ENCODE data around the gene PDE4DIP. TPM values are rescaled to one million over a fixed set of nuclear protein-coding genes. Genes with fewer than 3 reads are reported as not detected.
"Not testable (repeated sequence)": the region's sequence is repeated elsewhere in the genome, so short reads cannot be mapped to it uniquely, and the experiment has no call there.

PDE4DIP gene
- total and polyA plus RNA-seq, 2 experiments from 2014 or later: 211 to 306 TPM

DNA sequence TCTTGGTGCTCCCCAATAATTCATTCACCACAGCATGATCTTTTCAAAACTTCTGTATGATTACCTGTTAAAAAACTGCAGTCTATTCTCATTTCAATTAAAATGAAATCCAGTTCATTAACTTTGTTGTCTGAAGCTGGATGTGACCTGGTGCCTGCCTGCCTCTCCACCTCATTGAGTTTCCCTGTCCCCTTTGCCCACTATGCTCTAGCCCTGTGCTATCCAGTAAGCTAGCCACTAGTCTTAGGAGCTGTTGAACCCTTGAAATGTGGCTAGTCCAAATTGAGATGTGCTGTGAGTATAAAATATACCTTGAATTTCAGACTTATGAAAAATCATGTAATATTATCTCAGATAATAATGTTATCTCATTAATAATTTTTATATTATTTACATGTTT is 114.1 kb downstream of the PDE4DIP start:
- not testable (repeated sequence) for H3K4me3 ChIP-seq; H3K4me1 ChIP-seq (ENCODE audit: low read depth); H3K9me3 ChIP-seq (ENCODE audit: low read depth); DNase-seq (ENCODE audit: low read depth in 1 of 2, low spot score in 1 of 2); H3K27ac ChIP-seq; H3K36me3 ChIP-seq; H3K27me3 ChIP-seq

DNA sequence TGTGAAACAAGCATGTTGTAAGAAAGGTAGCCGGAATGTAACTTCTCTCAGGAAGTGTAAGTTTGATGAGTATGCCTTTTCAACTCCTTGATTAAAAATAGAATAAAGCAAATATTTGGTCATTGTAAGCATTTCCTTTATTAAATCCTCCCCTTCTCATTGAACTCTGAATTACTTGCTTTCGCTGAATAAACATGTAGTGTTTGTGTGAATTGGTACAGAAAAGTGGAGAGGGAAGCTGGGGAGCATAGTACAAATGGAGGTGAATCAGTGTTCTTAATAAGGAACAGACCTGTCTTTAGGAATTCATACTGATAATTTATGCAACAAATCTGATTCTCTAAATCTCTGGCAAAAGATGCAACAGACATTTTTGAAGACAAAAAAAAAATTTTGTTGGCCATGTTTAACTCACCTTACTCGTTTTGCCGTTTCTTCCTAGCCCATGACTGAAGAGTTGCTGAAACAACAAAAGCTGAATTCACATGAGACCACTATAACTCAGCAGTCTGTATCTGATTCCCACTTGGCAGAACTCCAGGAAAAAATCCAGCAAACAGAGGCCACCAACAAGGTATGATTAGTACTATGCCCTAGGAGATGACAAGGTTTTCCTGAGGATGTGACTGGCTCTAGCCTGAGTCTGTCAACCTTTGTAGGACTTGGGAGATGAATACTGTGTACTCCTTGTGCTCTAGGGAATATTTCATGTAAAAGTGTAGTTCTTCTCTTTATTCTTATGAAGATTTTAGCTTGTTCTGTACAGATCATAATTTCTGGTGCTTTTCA is 116.2 kb downstream of the PDE4DIP start:
- DNase-seq (ENCODE audit: low read depth in 1 of 2, low spot score in 1 of 2); H3K9me3 ChIP-seq (ENCODE audit: low read depth); H3K4me3 ChIP-seq: not testable (repeated sequence)

DNA sequence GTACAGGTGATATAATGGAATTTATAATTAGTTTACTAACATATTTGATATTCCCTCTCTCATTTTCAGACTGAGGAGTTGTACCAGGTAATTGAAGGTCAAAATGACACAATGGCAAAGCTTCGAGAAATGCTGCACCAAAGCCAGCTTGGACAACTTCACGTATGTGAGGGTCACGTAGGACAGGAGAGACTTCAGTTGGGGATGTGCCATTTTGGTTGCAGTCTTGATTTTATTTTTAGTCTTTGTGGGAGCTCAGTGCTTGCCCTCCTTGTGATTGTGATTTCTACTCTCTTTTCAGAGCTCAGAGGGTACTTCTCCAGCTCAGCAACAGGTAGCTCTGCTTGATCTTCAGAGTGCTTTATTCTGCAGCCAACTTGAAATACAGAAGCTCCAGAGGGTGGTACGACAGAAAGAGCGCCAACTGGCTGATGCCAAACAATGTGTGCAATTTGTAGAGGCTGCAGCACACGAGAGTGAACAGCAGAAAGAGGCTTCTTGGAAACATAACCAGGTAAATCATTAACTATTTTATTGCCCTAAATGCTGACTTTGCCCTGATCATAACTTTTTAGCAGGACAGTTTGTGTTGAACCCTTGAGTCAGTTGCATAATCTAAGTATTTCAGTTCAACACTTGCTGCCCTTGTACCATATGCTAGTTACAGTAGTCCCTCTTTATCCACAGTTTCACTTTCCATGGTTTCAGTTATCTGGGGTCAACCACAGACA is 118.1 kb downstream of the PDE4DIP start:
- H3K9me3 ChIP-seq (ENCODE audit: low read depth); DNase-seq (ENCODE audit: low read depth in 1 of 2, low spot score in 1 of 2); H3K4me1 ChIP-seq (ENCODE audit: low read depth); H3K27ac ChIP-seq; H3K4me3 ChIP-seq; H3K27me3 ChIP-seq; H3K36me3 ChIP-seq: not testable (repeated sequence)

More for the DNA sequence above, 116.2 kb downstream of the PDE4DIP start:
- not testable (repeated sequence) for H3K36me3 ChIP-seq; H3K27ac ChIP-seq; H3K4me1 ChIP-seq (ENCODE audit: low read depth); H3K27me3 ChIP-seq

DNA sequence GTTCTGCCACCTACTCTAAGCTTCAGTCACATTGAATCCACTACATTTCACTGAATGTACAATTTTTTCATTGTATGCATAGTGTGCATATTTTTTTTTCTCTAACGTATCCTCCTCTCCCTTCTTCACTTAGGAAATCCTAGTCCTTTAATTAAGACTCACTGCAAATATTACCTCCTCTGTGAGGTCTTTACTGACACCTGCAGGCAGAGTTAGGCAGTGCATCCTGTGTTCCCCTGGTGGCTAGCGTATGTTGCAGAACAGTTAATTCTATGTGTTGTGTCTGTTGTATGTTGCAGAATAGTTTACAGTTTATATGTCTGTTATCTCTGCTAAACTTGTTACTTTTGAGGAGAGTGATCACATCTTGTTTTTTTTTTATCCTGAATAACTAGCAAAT is 121.9 kb downstream of the PDE4DIP start:
- H3K9me3 ChIP-seq (ENCODE audit: low read depth); H3K27ac ChIP-seq; DNase-seq (ENCODE audit: low read depth in 1 of 2, low spot score in 1 of 2); H3K4me3 ChIP-seq; H3K36me3 ChIP-seq; H3K27me3 ChIP-seq; H3K4me1 ChIP-seq (ENCODE audit: low read depth): not testable (repeated sequence)

DNA sequence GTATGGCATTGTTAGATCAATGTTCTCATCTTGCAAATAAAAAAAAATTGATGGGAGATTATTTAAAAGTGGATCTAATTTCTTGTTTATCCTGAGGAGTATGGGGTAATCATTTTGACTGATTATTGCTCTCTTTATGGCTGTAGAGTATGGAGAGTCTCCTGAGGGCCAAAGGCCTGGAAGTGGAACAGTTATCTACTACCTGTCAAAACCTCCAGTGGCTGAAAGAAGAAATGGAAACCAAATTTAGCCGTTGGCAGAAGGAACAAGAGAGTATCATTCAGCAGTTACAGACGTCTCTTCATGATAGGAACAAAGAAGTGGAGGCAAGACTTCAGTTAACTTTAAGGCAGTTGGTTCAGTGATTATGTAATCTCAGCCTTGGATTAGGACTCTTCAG is 123.4 kb downstream of the PDE4DIP start:
- H3K9me3 ChIP-seq (ENCODE audit: low read depth); DNase-seq (ENCODE audit: low read depth in 1 of 2, low spot score in 1 of 2); H3K4me1 ChIP-seq (ENCODE audit: low read depth); H3K4me3 ChIP-seq; H3K36me3 ChIP-seq; H3K27me3 ChIP-seq: not testable (repeated sequence)
- peak overlapping the region; percentile 43 for H3K27ac ChIP-seq

DNA sequence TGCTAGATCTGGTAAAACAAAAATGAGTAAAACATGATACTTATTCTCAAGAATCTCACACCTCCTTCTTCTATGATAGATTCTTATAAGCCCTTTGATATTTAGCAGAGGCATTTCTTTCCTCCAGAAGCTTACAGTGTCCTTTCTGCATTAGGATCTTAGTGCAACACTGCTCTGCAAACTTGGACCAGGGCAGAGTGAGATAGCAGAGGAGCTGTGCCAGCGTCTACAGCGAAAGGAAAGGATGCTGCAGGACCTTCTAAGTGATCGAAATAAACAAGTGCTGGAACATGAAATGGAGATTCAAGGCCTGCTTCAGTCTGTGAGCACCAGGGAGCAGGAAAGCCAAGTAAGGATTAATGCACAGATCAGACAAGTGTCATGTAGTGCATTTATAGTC is 124.5 kb downstream of the PDE4DIP start:
- not testable (repeated sequence) for H3K36me3 ChIP-seq; H3K9me3 ChIP-seq (ENCODE audit: low read depth); H3K27me3 ChIP-seq; H3K4me3 ChIP-seq; DNase-seq (ENCODE audit: low read depth in 1 of 2, low spot score in 1 of 2); H3K4me1 ChIP-seq (ENCODE audit: low read depth); H3K27ac ChIP-seq

DNA sequence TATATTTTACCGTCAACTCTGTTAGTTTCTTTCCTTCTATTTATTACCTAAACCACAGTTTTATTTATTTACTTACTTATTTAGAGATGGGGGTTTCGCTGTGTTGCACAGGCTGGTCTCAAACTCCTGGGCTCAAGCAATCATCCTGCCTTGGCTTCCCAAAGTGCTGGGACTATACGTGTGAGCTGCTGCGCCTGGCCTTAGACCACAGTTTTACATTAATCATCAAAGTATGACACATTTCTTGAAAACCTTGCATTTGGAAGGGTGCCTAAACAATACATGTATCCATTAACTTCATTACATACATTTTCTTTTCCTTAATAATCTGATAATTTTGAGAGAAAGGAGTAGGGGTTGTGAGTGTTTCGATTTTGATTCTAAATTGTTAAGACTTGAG is 124.9 kb downstream of the PDE4DIP start:
- not testable (repeated sequence) for H3K36me3 ChIP-seq; H3K4me1 ChIP-seq (ENCODE audit: low read depth); H3K27me3 ChIP-seq; H3K27ac ChIP-seq; H3K9me3 ChIP-seq (ENCODE audit: low read depth); H3K4me3 ChIP-seq; DNase-seq (ENCODE audit: low read depth in 1 of 2, low spot score in 1 of 2)

DNA sequence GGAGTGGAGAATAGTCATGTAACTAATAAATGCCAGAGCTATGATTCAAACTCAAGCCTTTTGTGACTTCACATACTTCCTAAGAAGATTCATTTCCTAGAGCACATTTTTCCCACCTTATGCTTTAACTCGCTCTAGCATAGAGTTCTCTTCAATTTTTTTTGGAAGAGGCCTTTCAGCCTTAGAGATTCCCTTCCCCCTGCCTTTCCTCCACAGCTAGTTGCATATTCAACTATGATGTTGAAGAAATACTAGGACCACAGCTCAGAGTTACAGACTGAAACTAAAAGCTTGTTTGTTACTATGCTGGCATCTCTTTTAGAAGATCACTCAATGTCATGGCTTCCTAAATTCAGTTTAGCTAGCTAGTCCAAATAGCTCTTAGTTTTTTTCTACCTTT is 131.2 kb downstream of the PDE4DIP start:
- DNase-seq (ENCODE audit: low read depth in 1 of 2, low spot score in 1 of 2): peak in 1 of 2 donors; percentile 39
- not testable (repeated sequence) for H3K27me3 ChIP-seq; H3K4me1 ChIP-seq (ENCODE audit: low read depth); H3K4me3 ChIP-seq; H3K9me3 ChIP-seq (ENCODE audit: low read depth); H3K27ac ChIP-seq
- peaks cover 24% of the 10 kb centered on the region for H3K36me3 ChIP-seq

DNA sequence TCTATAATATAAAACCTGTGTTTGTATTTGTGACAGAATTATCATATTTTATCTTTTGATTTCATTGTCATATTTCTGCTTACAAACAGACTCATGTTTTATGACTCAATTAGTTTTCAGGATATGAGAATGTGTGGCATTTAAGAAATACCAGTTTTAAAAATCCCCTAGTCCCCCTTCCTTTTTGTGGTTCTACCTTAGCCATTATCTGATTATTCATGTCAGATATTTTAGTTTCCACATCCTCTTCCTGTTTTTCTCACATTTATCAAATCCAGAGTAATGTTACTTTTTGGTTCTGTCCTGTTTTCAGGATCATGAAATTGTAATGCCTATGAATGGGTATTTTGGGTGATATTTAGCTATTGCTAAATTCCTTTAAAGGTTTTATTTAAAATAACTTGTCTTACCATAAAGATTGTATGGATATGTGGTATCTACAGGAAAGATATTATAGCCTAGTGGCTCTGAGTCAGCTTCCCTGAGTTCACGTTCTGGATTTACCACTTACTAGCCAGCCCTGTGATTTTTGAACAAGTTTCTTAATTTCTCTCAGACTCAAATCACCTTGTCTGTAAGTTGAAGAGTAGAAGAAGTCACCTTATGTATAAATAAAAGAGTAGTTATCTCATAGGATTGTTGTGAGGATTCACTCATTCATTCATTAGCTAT is 131.8 kb downstream of the PDE4DIP start:
- H3K4me1 ChIP-seq (ENCODE audit: low read depth); H3K4me3 ChIP-seq: not testable (repeated sequence)

DNA sequence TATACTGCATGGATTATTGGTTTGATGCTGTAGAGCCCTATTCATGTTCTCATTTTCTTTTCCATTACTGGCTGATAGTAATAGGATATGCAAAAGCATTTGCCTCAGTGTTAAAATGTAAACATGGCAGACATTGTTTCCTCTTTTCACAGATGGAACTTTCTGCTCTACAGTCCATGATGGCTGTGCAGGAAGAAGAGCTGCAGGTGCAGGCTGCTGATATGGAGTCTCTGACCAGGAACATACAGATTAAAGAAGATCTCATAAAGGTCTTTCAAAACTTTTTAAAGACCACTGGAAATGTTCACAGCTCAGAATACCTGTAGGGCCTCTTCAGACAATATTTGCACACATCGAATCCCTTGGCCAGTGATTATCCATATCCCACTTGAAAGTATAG is 133.6 kb downstream of the PDE4DIP start:
- not testable (repeated sequence) for H3K4me3 ChIP-seq; H3K27ac ChIP-seq; DNase-seq (ENCODE audit: low read depth in 1 of 2, low spot score in 1 of 2); H3K27me3 ChIP-seq; H3K4me1 ChIP-seq (ENCODE audit: low read depth); H3K9me3 ChIP-seq (ENCODE audit: low read depth)
- peaks cover 41% of the 10 kb centered on the region for H3K36me3 ChIP-seq

More for the DNA sequence above, 131.8 kb downstream of the PDE4DIP start:
- DNase-seq (ENCODE audit: low read depth in 1 of 2, low spot score in 1 of 2); H3K27ac ChIP-seq; H3K27me3 ChIP-seq; H3K9me3 ChIP-seq (ENCODE audit: low read depth): not testable (repeated sequence)
- H3K36me3 ChIP-seq: peaks cover 29% of the 10 kb centered on the region

DNA sequence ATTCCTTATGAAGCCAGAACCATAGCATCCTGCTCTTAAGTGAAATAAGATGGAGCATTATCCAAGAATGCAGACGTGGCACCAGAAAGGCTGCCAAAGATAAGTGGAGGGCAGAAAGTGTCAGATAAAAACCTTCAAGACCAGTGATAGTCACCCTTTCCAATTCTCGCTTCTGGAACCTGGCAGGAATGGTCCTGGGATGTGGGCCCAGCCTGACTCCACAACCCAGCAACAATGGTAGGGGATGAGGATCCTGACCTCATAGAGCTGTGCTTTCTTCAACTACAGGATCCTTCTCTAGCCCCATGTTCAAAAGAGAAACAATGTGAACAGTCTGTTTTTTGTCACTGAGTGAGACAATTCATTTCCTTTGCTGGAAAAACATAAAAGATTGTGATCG is 145.2 kb downstream of the PDE4DIP start:
- not testable (repeated sequence) for H3K27me3 ChIP-seq, H3K27ac ChIP-seq
- peak in 1 of 2 donors; percentile 4 for DNase-seq (ENCODE audit: low read depth in 1 of 2, low spot score in 1 of 2)

DNA sequence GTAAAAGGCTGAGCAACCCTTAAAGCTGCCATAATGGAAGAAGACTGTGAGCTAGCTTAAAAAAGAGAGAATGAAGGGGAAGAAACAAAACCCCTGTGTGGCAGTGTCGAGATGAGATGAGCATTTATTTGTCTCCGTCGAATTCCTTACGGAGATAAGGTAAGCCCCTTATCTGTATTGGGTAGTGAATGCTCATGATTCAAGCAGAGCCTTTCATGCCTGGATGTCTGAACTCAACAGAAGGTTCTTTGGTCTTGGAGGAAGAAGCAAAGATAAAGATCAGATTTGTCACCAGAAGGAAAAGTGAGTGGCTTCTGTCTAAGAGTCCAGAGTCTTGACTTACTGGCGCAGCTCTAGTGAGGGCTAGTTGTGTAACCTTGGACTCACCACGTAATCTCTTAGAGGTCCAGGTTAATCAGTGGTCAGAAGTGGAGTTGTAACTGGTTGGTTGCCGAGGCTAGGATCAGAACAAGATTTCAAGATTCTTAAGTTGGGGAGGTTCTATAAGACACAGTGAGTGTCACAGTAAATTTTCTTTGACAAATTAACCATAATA is 146.1 kb downstream of the PDE4DIP start:
- H3K4me3 ChIP-seq; H3K27ac ChIP-seq; DNase-seq (ENCODE audit: low read depth in 1 of 2, low spot score in 1 of 2); H3K9me3 ChIP-seq (ENCODE audit: low read depth); H3K4me1 ChIP-seq (ENCODE audit: low read depth); H3K27me3 ChIP-seq: not testable (repeated sequence)
- peaks cover 13% of the 10 kb centered on the region for H3K36me3 ChIP-seq

More for the DNA sequence above, 145.2 kb downstream of the PDE4DIP start:
- not testable (repeated sequence) for H3K9me3 ChIP-seq (ENCODE audit: low read depth); H3K4me1 ChIP-seq (ENCODE audit: low read depth); H3K4me3 ChIP-seq
- peaks cover 13% of the 10 kb centered on the region for H3K36me3 ChIP-seq

DNA sequence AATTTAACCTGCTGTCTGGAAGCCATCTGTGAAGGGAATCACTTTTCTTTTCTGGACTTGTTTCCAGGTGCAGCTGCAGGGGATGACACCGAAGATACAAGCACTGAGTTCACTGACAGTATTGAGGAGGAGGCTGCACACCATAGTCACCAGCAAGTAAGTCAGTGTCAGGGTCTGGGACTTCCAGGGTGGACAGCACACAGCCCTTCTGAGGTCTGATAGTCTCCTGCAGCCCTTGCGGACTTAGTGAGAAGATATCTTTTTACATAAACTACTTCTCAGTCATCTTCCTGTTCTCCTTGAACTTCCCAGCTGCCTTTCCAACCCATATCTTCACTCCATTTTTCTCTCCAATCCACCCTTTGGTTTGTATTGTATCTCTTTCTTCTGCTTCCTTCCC is 147.6 kb downstream of the PDE4DIP start:
- not testable (repeated sequence) for H3K27me3 ChIP-seq; DNase-seq (ENCODE audit: low read depth in 1 of 2, low spot score in 1 of 2); H3K27ac ChIP-seq; H3K9me3 ChIP-seq (ENCODE audit: low read depth); H3K4me3 ChIP-seq; H3K36me3 ChIP-seq; H3K4me1 ChIP-seq (ENCODE audit: low read depth)

DNA sequence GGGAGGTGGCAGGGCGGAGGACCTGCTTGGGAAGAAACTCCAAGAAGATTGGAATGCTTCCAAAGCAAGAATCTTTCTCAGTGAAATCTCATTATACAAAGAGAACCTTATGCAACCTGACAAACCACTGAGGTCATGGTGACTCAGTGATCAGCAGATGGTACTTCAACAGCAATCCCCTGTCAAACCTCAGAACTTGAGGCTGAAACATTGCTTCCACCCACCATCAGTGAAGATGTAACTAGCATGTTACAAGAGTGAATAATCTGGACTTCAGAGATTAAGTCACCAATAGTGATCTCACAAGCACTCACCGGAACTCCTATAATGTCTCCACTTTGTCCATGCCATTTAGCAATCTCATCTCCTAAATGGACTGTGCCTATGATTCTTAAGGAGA is 148.1 kb downstream of the PDE4DIP start:
- not testable (repeated sequence) for H3K4me3 ChIP-seq; H3K36me3 ChIP-seq; H3K27me3 ChIP-seq; DNase-seq (ENCODE audit: low read depth in 1 of 2, low spot score in 1 of 2); H3K4me1 ChIP-seq (ENCODE audit: low read depth); H3K27ac ChIP-seq; H3K9me3 ChIP-seq (ENCODE audit: low read depth)

All from cardiac muscle cell (in vitro differentiated cells and primary cell).